ENCODE measurements around the gene OPRPN.

OPRPN gene

GRCh38 chr4:70397580-70397979 lies at the start of gene OPRPN:
OPRPN (plus strand) TSS chr4:70397940; CDS start chr4:70399286, 1,346 bp downstream.
- no peak for DNase-seq

- no peak for DNase-seq
Measured at GRCh38 chr4:70356185-70356584, 41.6 kb upstream of the OPRPN start.

DNA sequence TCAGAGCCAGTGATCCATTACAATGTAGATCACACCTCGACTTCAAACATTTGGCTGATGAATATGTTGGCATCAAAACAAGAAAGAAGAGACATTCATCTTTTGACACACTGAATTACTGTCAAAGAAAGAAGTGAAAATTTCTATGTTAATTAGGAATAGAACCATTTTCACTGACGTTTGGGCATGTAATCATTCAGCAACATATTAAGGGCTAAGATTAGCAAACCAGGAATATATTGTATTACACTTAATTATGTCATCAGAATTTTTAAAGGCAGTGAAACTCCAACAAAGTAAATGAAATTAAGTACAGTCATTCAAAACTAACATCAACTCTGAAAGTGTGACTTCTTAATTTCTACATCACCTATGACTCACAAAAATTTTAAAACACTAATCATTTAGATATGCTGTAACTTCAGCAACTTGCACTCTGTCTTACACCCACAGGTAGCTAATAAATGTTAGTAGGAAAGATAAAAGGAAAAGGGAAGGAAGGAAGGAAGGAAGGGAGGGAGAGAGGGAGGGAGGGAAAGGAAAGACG lies 38.6 kb upstream of the OPRPN start:
- DNase-seq, result no peak

- DNase-seq, result no peak
Measured at GRCh38 chr4:70360460-70360859, 37.3 kb upstream of the OPRPN start, which contains the start of gene SMR3A. SMR3A (plus strand) TSS chr4:70360760; CDS start chr4:70362116, 1,356 bp downstream.

DNA sequence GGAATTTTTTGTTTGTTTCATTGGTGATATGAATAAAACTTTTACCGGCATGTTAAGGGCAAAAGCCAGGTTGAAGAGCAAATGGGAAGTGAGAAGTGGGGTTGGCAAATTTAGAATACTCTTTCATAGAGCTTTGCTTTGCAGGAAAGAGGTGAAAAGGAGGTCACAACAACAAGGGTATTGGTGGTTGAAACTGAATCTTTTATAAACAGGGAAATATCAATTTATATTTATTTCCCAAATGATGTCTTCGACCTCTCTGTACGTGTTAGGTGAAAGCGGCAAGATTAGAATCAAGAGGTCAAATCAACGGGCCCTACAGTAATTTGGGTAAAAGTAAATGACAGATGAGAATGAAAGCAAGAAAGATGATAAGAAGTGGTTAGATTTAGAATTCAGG lies 33.7 kb upstream of the OPRPN start:
- no peak for DNase-seq

DNA sequence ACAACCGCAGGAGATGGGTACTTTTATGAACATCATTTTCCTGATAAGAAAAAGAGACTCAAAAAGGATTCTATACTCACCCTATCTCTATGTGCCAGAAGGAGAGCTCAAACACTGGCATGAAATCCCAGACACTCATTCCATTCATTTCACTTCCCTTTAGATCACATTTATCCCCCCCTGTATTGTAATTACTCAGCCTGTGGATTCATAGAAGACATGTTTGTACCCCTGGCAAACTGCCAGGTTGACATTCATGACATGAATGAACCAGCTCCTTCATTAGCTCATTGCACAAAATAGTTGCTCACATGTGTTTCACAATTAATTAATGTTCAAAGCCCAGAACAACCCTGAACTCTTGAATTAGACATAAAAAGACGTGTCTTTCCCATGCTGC lies 32.3 kb upstream of the OPRPN start:
- DNase-seq, result peak; percentile 53

- DNase-seq, result no peak
Measured at GRCh38 chr4:70367813-70368212, 29.9 kb upstream of the OPRPN start.

GRCh38 chr4:70371987-70372386 lies 25.8 kb upstream of the OPRPN start:
- no peak for DNase-seq

DNA sequence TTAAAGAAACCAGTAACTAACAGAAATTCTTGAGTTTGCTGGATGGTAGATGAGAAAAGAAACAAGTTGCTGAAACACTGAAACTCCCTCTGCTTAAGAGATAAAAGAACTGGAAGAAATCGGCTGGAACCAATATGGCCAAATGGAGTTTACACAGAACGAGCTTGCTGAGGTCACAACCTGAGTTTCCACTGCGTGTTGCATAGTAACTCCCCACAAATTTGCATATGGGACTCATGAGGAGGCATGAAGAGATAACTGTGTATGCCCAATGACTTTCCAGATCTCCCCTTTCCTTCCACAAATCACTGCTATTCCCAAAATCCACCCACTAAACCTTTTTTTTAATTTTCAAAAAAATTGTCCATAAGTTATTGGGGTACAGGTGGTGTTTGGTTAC lies 25.0 kb upstream of the OPRPN start:
- no peak for DNase-seq

- no peak for DNase-seq
Measured at GRCh38 chr4:70380578-70380977, 17.2 kb upstream of the OPRPN start.

- no peak for DNase-seq
Measured at GRCh38 chr4:70382691-70383181, 15.0 kb upstream of the OPRPN start, which contains the start of gene SMR3B. SMR3B (plus strand) TSS chr4:70383131; CDS start chr4:70384511, 1,380 bp downstream.

DNA sequence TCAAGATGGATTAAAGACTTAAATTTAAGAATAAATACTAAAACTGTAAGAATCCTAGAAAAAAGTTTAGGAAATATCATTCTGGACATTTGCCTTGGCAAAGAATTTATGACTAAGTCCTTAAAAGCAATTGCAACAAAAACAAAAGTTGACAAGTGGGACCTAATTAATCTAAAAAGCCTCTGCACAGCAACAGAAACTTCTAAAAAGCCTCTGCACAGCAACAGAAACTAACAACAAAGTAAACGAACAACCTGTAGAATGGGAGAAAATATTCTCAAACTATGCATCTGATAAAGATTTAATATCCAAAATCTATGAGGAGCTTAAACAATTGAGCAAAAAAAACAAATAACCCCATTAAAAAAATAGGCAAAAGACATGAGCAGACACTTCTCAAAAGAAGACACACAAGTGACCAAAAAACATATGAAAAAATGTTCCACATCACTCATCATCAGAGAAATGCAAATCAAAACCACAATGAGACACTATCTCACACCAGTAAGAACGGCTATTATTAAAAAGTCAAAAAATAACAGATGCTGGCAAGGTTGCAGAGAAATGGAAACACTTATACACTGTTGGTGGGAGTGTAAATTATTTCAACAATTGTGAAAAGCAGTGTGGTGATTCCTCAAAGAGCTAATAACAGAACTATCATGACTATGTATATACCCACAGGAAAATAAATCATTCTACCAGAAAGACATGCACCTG lies 5.5 kb upstream of the OPRPN start:
- DNase-seq, result no peak

- no peak for DNase-seq
Measured at GRCh38 chr4:70399319-70399718, 1.6 kb downstream of the OPRPN start.

GRCh38 chr4:70402762-70403161 lies 5.0 kb downstream of the OPRPN start:
- DNase-seq, result no peak

DNA sequence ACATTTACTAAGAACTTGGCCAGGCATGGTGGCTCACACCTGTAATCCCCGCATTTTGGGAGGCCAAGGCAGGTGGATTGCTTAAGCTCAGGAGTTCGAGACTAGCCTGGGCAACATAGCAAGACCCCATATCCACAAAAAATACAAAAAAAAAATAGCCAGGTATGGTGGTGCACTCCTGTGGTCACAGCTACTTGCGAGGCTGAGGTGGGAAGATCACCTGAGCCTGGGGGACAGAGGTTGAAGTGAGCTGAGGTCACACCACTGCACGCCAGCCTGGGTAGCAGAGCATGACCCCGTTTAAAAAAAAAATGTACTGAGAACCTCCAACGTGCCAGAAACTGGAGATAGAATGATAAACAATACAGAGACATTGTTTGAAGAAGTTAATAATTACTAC lies 8.0 kb downstream of the OPRPN start:
- no peak for DNase-seq

DNA sequence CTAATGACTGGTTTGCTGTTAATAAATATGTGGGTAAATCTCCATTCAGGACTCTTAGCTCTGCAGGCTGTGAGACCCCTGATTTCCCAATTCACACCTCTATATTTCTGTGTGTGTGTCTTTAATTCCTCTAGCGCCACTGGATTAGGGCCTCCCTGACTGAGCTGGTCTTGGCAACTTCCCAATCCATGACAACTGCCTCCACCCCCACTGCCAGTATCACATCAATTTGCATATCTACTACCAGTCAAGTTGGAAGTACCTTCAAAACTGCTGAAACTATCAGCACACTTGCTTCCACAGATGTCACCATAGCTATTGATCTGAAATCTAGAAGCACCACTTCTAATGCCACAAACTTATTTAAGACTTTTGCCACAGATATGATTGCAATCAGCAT lies 27.6 kb downstream of the OPRPN start:
- DNase-seq, result no peak

DNA sequence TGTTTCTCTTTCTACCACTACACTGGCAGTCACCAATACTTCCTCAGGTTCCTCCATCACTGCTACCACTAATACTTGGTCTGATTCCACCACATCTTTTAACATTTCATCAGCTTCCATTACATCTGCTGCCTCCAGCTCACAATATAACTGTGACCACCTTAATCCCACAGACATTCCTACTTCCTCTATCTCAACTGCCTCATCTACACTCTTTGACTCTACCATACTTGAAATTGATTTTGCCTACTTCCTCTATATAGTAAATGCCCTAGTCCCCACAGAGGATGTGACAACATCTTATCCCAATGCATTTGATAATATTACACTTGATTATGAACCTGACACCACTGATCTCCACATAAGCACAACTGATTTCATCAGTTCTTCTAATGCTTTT lies 29.0 kb downstream of the OPRPN start:
- no peak for DNase-seq

DNA sequence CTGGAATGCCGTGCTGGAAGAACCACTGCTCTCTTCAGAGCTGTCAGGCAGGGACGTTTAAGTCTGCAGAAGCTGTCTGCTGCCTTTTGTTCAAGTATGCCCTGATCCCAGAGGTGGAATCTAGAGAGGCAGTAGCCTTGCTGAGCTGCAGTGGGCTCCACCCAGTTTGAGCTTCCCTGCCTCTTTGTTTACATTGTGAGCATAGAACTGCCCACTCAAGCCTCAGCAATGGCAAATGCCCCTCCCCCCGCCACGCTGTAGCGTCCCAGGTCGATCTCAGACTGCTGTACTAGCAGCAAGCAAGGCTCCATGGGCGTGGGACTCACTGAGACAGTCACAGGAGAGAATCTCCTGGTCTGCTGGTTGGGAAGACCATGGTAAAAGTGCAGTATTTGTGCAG lies 39.5 kb downstream of the OPRPN start:
- no peak for DNase-seq

- no peak for DNase-seq
Measured at GRCh38 chr4:70442474-70442873, 44.7 kb downstream of the OPRPN start.

GRCh38 chr4:70443329-70443728 lies 45.6 kb downstream of the OPRPN start:
- no peak for DNase-seq

DNA sequence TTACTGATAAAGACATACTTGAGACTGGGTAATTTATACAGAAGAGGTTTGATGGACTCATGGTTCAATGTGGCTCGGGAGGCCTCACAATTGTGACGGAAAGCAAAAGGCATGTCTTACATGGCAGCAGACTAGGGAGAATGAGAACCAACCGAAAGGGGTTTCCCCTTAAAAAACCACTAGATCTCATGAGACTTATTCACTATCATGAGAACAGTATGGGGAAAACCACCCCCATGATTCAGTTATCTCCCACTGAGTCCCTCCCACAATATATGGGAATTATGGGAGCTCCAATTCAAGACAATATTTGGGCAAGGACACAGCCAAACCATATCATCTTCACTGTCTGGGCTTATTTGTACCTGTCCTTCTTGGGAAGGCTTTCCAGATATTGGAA lies 51.5 kb downstream of the OPRPN start:
- no peak for DNase-seq

DNA sequence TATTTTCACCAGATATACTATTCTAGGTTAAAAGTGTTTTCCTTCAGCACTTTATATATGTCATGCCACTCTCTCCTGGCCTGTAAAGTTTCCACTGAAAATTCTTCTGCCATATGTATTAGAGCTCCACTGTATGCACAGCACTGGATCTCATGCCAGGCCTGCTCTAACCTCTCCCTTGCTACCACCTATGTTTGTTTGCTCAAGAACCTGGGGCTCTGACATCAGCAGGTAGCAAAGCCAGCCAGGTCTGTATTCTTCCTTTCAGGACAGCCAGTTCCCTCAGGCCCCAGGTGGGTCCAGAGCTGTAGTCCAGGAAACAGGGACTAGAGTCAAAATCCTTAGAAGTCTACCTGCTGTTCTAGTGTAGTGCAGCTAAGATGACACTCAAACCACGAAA lies 55.2 kb downstream of the OPRPN start:
- no peak for DNase-seq

All from NCI-H774 (cell line).